K562 (cell line): ENCODE results near the gene AMZ1. TPM values are rescaled to one million over a fixed set of nuclear protein-coding genes. Genes with fewer than 3 reads are reported as not detected.

Experiments
- ATAC-seq: fragments of 200-7000 bp; cut with Tn5 transposase; 3 replicates; pipeline ENCODE4 v1.9.1; 2020; ENCODE audit warnings: moderate library complexity
- BruUV-seq: library from RNA; stranded (reverse); fragments of 400-500 nt; replicated peaks from 2 replicates; lab custom pipeline; 2021; lab: Mats Ljungman, UMichigan
- CTCF ChIA-PET: fragments of 300-600 bp; formaldehyde crosslinking; extraction: SDS; loops from one replicate; lab custom pipeline; 2021; ENCODE audit warnings: low intra/inter-chr PET ratio; lab: Yijun Ruan, JAX
- POLR2A ChIA-PET: fragments of 300-600, 350-650 bp; sonication (Branson Sonifier 250); formaldehyde crosslinking; extraction: SDS; loops from one replicate; lab custom pipeline; 2021; ENCODE audit warnings: antibody characterized with exemption, inconsistent platforms; lab: Yijun Ruan, JAX
- DNase-seq, 4 experiments: peaks; one replicate each; pipeline versions ENCODE4 v3.0.0 to v3.0.0-alpha.2; 2011 to 2018; ENCODE audit warnings: low spot score in 3 of 4, mixed read lengths in 3 of 4; ENCODE audit errors: extremely low read depth in 1 of 4
- FAIRE-seq: peaks from 2 replicates; lab custom pipeline; 2011; peaks lifted over from hg19 to GRCh38; lab: Jason Lieb, UNC
- H2AFZ ChIP-seq: 2 replicates; pipeline ENCODE4 v1.6.0; 2011; ENCODE audit warnings: low read depth, low read length, control low read depth, inconsistent platforms
- H3K27ac ChIP-seq: fragments of 200-600 bp; 3 replicates; pipeline ENCODE4 v1.8.0; 2011; ENCODE audit warnings: low read depth, mild to moderate bottlenecking, control low read depth, inconsistent platforms, low read length, moderate library complexity, mixed read lengths; ENCODE audit errors: extremely low read depth
- H3K27me3 ChIP-seq, 2 experiments: fragments of 300-600 bp in 1 of 2; 2 replicates in 1 of 2; 3 replicates in 1 of 2; pipeline versions ENCODE4 v1.6.0 to v1.8.0; 2011; ENCODE audit warnings: inconsistent platforms in 2 of 2, low read length in 2 of 2, mild to moderate bottlenecking in 1 of 2, mixed read lengths in 1 of 2, moderate library complexity in 1 of 2; ENCODE audit not compliant: control insufficient read depth in 2 of 2, insufficient read depth in 2 of 2
- H3K36me3 ChIP-seq: fragments of 300-600 bp; 3 replicates; pipeline ENCODE4 v1.8.0; 2011; ENCODE audit warnings: mild to moderate bottlenecking, low read length, inconsistent platforms; ENCODE audit not compliant: control insufficient read depth, insufficient read depth
- H3K4me1 ChIP-seq, 2 experiments: fragments of 200-600 bp in 1 of 2; replicated peaks in 1 of 2; 2 replicates in 1 of 2; 3 replicates in 1 of 2; pipeline versions ENCODE4 v1.5.1 to v1.8.0; 2011; ENCODE audit warnings: inconsistent platforms in 2 of 2, low read length in 2 of 2, mild to moderate bottlenecking in 1 of 2, mixed read lengths in 1 of 2, moderate library complexity in 1 of 2; ENCODE audit not compliant: control insufficient read depth in 2 of 2, insufficient read depth in 2 of 2
- H3K4me2 ChIP-seq: 2 replicates; pipeline ENCODE4 v1.6.1; 2011; ENCODE audit warnings: low read length, control low read depth, inconsistent platforms, mixed read lengths; ENCODE audit not compliant: insufficient read depth
- H3K4me3 ChIP-seq: fragments of 200-600 bp; sonication (generic), shearing (Covaris generic); 2 replicates; pipeline ENCODE4 v1.5.1; 2016; ENCODE audit warnings: control low read depth, inconsistent platforms
- H3K79me2 ChIP-seq: fragments of 200-600 bp; 3 replicates; pipeline ENCODE4 v1.8.0; 2011; ENCODE audit warnings: low read length, inconsistent platforms; ENCODE audit not compliant: control insufficient read depth, insufficient read depth
- H3K9ac ChIP-seq, 2 experiments: 2 replicates each; pipeline versions ENCODE4 v1.6.0 to v1.6.1; 2011; ENCODE audit warnings: low read depth in 2 of 2, low read length in 2 of 2, control low read depth in 1 of 2, inconsistent platforms in 1 of 2, mild to moderate bottlenecking in 1 of 2, mixed read lengths in 1 of 2; ENCODE audit not compliant: insufficient read depth in 1 of 2
- H3K9me1 ChIP-seq: one replicate; pipeline ENCODE4 v1.6.0; 2011; ENCODE audit warnings: inconsistent platforms, mild to moderate bottlenecking, low read length, moderate library complexity; ENCODE audit not compliant: control insufficient read depth, insufficient read depth
- H3K9me3 ChIP-seq: replicated peaks from 2 replicates; pipeline ENCODE4 v1.5.1; 2011; ENCODE audit warnings: low read depth, low read length, inconsistent platforms; ENCODE audit not compliant: control insufficient read depth, insufficient read depth
- H4K20me1 ChIP-seq: replicated peaks from 2 replicates; pipeline ENCODE4 v1.6.1; 2011; ENCODE audit warnings: low read length, inconsistent platforms, mixed read lengths; ENCODE audit not compliant: control insufficient read depth, insufficient read depth
- ARID1B ChIP-seq: fragments of 450-650 bp; IDR thresholded peaks from 2 replicates; pipeline ENCODE4 v1.6.1; 2016; ENCODE audit warnings: antibody characterized with exemption, mild to moderate bottlenecking, inconsistent platforms
- EZH2 ChIP-seq: IDR thresholded peaks from 2 replicates; pipeline ENCODE4 v1.6.1; 2012; ENCODE audit warnings: low read depth, mild to moderate bottlenecking, inconsistent platforms, low read length, borderline replicate concordance
- GATAD2B ChIP-seq: fragments of 450-650 bp; IDR thresholded peaks from 2 replicates; pipeline ENCODE4 v1.6.1; 2017; ENCODE audit warnings: mild to moderate bottlenecking, borderline replicate concordance
- MTA3 ChIP-seq: fragments of 450-650 bp; formaldehyde crosslinking; IDR thresholded peaks from 2 replicates; pipeline ENCODE4 v1.6.1; 2017; ENCODE audit warnings: mild to moderate bottlenecking, borderline replicate concordance
- NCOA4 ChIP-seq: fragments of 450-650 bp; IDR thresholded peaks from 2 replicates; pipeline ENCODE4 v1.6.1; 2018; ENCODE audit warnings: mild to moderate bottlenecking; ENCODE audit not compliant: partially characterized antibody
- SMARCC2 ChIP-seq: fragments of 450-650 bp; IDR thresholded peaks from 2 replicates; pipeline ENCODE4 v1.6.1; 2017; ENCODE audit warnings: antibody characterized with exemption, moderate library complexity, mild to moderate bottlenecking, low read depth
- ZNF253 ChIP-seq: fragments of 250-450 bp; sonication (Bioruptor Pico); conservative IDR thresholded peaks from 2 replicates; pipeline ENCODE4 v1.6.1; 2021; ENCODE audit warnings: mild to moderate bottlenecking
- WGBS: fragments of 100-300 bp; shearing (Covaris generic); methylation state at CpG from one replicate; pipeline ENCODE4 v1.1.6; 2016; ENCODE audit warnings: low coverage, mixed read lengths; ENCODE audit not compliant: insufficient coverage; ENCODE audit errors: missing lambda C conversion rate; 5-methylcytosine and 5-hydroxymethylcytosine counted together
- in situ Hi-C: fragments of 300-500 bp; cut with MboI; formaldehyde crosslinking; loops from 4 replicates; pipeline ENCODE4 v1.15.0; 2018; ENCODE audit warnings: inconsistent platforms, mixed read lengths
- intact Hi-C: fragments of 100-400 bp; cut with micrococcal nuclease; formaldehyde crosslinking; loops from 2 replicates; pipeline ENCODE4 v1.14.2; 2022
- polyA plus RNA-seq, 8 experiments: library from polyadenylated mRNA; depleted of rRNA in 4 of 8; stranded (reverse) in 5 of 8; unstranded in 3 of 8; fragments of >200 nt; fragmentation: Nextera tagmentation in 2 of 8; fragmentation: Illumina TruSeq in 1 of 8; extraction: Ambion mirVana in 2 of 8; extraction: Trizol in 1 of 8; gene quantifications; 2 replicates each; pipeline versions ENCODE4 v1.2.1 to v1.2.3, GENCODE V29; 2011 to 2014; ENCODE audit warnings: inconsistent platforms in 1 of 8, missing spikeins in 1 of 8
- total RNA-seq, 7 experiments: library from RNA; depleted of rRNA in 6 of 7; stranded (reverse); fragments of >200 nt in 6 of 7; fragmentation: Illumina TruSeq in 2 of 7; extraction: Trizol in 2 of 7; gene quantifications; 2 replicates each; pipeline versions ENCODE4 v1.2.1 to v1.2.3, GENCODE V29; 2011 to 2021; ENCODE audit warnings: low replicate concordance in 1 of 7
- TF ChIP-seq, protein P1 (sequence below): fragments of 450-650 bp; IDR thresholded peaks from 2 replicates; pipeline ENCODE4 v1.6.1; 2017; ENCODE audit warnings: antibody characterized with exemption, mild to moderate bottlenecking
- TF ChIP-seq, protein P2 (sequence below), 2 experiments: IDR thresholded peaks; 2 replicates each; pipeline ENCODE4 v1.6.1; 2011; ENCODE audit warnings: borderline replicate concordance in 1 of 2, control low read depth in 1 of 2, low read depth in 1 of 2, low read length in 1 of 2, mild to moderate bottlenecking in 1 of 2, mixed read lengths in 1 of 2, moderate library complexity in 1 of 2; ENCODE audit not compliant: insufficient read depth in 1 of 2, insufficient read length in 1 of 2, poor library complexity in 1 of 2, severe bottlenecking in 1 of 2; ENCODE audit errors: extremely low read depth in 1 of 2
- TF ChIP-seq, protein P3 (sequence below), 2 experiments: fragments of 450-650 bp in 1 of 2; IDR thresholded peaks; 2 replicates each; pipeline ENCODE4 v1.6.1; 2011 to 2017; ENCODE audit warnings: low read depth in 2 of 2, antibody characterized with exemption in 1 of 2, borderline replicate concordance in 1 of 2, low read length in 1 of 2, mild to moderate bottlenecking in 1 of 2, mixed read lengths in 1 of 2; ENCODE audit not compliant: control insufficient read depth in 1 of 2

AMZ1 gene
- total and polyA plus RNA-seq, 9 of the 15 experiments (the other 6 are each of a cell fraction or from before 2014, with no cell fraction given): not detected

DNA sequence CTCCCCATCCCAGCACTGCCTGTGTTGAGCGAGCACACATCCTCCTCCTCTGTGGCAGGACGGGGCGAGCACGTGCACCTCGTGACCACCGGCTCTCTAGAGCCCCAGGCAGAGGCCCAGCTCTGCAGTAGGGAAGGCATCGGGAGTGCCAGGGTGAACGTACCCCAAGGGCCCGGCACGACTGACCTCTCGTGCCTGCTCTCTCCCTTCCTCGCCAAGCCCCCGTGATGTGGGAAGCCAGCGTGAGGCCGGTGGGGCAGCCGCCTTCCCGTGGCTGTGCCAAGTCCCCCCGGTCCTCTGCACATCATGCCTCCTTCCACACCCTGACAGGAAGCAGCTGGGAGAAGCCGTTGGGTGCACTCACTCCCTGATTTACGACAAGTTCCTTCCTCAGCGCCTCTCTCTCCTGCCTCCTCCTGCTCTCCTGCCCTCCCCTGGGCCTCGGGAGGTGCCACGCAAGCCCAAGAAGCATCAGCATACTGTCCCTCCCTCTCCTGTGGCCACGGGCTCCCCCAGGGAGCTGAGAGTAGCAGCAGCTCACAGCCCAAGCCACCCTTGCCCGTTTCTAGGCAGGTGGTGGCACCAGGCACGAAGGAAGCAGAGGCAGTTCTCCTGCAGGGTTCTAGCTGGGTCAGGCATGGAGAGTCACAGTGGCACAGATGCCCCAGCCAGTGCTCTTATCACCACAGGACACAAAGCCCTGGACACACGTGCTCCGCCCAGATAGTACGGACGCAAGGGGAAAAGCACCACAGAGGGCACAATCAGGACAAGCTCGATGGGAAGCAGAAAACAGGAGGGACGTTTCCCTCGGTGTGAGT is 47.0 kb downstream of the AMZ1 start:
- H4K20me1 ChIP-seq: no peaks in the 10 kb centered on the region
- peak overlapping the region; percentile 40 to 83 for H3K9ac ChIP-seq
- peak overlapping the region; percentile 78 for H3K4me2 ChIP-seq
- ChIA-PET CTCF (no interaction called here), POLR2A (interaction anchor here (0.6 to 3.7 kb wide), 5 partner anchors 8 to 28 kb away, joined by 3 to 22 read pairs (median 4); no protein-coding TSS in a partner anchor)
- H3K4me1 ChIP-seq: peaks cover 42 to 55% of the 10 kb centered on the region in 2 experiments
- no TSS peak for BruUV-seq
- peak overlapping the region; percentile 49 for H2AFZ ChIP-seq
- H3K4me3 ChIP-seq: no peak overlapping the region
- peak overlapping the region; percentile 49; the same call in 2 of the 3 replicates for H3K27ac ChIP-seq
- H3K9me1 ChIP-seq: no peaks in the 10 kb centered on the region
- peaks cover 15% of the 10 kb centered on the region; the same call in 1 of the 3 replicates for H3K36me3 ChIP-seq
- FAIRE-seq (peak; percentile 80), DNase-seq (peak; percentile 49 to 78 (median 74)), ATAC-seq (peak; percentile 30)
- intact Hi-C loops (loop anchor here (2.0 kb wide), 1 partner anchor 24 kb away; no protein-coding TSS in a partner anchor), in situ Hi-C loops (no loop called here)
- H3K79me2 ChIP-seq: peaks cover 11% of the 10 kb centered on the region; the same call in 2 of the 3 replicates
- 48% methylated on average over 24 of the region's 33 CpGs for WGBS
- H3K9me3 ChIP-seq: no peaks in the 10 kb centered on the region
- no peaks in the 10 kb centered on the region for H3K27me3 ChIP-seq
- TF ChIP-seq, protein P1, sequence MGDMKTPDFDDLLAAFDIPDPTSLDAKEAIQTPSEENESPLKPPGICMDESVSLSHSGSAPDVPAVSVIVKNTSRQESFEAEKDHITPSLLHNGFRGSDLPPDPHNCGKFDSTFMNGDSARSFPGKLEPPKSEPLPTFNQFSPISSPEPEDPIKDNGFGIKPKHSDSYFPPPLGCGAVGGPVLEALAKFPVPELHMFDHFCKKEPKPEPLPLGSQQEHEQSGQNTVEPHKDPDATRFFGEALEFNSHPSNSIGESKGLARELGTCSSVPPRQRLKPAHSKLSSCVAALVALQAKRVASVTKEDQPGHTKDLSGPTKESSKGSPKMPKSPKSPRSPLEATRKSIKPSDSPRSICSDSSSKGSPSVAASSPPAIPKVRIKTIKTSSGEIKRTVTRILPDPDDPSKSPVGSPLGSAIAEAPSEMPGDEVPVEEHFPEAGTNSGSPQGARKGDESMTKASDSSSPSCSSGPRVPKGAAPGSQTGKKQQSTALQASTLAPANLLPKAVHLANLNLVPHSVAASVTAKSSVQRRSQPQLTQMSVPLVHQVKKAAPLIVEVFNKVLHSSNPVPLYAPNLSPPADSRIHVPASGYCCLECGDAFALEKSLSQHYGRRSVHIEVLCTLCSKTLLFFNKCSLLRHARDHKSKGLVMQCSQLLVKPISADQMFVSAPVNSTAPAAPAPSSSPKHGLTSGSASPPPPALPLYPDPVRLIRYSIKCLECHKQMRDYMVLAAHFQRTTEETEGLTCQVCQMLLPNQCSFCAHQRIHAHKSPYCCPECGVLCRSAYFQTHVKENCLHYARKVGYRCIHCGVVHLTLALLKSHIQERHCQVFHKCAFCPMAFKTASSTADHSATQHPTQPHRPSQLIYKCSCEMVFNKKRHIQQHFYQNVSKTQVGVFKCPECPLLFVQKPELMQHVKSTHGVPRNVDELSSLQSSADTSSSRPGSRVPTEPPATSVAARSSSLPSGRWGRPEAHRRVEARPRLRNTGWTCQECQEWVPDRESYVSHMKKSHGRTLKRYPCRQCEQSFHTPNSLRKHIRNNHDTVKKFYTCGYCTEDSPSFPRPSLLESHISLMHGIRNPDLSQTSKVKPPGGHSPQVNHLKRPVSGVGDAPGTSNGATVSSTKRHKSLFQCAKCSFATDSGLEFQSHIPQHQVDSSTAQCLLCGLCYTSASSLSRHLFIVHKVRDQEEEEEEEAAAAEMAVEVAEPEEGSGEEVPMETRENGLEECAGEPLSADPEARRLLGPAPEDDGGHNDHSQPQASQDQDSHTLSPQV: peak; percentile 80
- TF ChIP-seq NCOA4 (no peak), ARID1B (peak; percentile 92), MTA3 (peak; percentile 48; the same call in 1 of the 2 replicates), ZNF253 (CRISPR knock-in tag) (no peak), GATAD2B (no peak), SMARCC2 (no peak), EZH2 (no peak)
- TF ChIP-seq, protein P2, sequence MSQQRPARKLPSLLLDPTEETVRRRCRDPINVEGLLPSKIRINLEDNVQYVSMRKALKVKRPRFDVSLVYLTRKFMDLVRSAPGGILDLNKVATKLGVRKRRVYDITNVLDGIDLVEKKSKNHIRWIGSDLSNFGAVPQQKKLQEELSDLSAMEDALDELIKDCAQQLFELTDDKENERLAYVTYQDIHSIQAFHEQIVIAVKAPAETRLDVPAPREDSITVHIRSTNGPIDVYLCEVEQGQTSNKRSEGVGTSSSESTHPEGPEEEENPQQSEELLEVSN (IDR thresholded peaks at IDR 0.05; ENCODE audit: borderline replicate concordance in 1 of 2, extremely low read depth in 1 of 2, insufficient read depth in 1 of 2, insufficient read length in 1 of 2, low read depth in 1 of 2, low read length in 1 of 2, poor library complexity in 1 of 2, severe bottlenecking in 1 of 2): peak; percentile 23 to 42
- TF ChIP-seq, protein P3, sequence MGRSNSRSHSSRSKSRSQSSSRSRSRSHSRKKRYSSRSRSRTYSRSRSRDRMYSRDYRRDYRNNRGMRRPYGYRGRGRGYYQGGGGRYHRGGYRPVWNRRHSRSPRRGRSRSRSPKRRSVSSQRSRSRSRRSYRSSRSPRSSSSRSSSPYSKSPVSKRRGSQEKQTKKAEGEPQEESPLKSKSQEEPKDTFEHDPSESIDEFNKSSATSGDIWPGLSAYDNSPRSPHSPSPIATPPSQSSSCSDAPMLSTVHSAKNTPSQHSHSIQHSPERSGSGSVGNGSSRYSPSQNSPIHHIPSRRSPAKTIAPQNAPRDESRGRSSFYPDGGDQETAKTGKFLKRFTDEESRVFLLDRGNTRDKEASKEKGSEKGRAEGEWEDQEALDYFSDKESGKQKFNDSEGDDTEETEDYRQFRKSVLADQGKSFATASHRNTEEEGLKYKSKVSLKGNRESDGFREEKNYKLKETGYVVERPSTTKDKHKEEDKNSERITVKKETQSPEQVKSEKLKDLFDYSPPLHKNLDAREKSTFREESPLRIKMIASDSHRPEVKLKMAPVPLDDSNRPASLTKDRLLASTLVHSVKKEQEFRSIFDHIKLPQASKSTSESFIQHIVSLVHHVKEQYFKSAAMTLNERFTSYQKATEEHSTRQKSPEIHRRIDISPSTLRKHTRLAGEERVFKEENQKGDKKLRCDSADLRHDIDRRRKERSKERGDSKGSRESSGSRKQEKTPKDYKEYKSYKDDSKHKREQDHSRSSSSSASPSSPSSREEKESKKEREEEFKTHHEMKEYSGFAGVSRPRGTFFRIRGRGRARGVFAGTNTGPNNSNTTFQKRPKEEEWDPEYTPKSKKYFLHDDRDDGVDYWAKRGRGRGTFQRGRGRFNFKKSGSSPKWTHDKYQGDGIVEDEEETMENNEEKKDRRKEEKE (IDR thresholded peaks at IDR 0.05; ENCODE audit: borderline replicate concordance in 1 of 2, control insufficient read depth in 1 of 2, low read depth in 2 of 2, low read length in 1 of 2): no peak
